CD14-positive monocyte (primary cell): ENCODE data around the gene MXRA5. TPM values are rescaled to one million over a fixed set of nuclear protein-coding genes. Genes with fewer than 3 reads are reported as not detected.

Experiments
- DNase-seq, 3 donors: peaks; one replicate each; pipeline ENCODE4 v3.0.0-alpha.2; 2011 to 2022
- H2AFZ ChIP-seq: 2 replicates; pipeline ENCODE4 v1.6.0; 2012; ENCODE audit warnings: mild to moderate bottlenecking, low read depth, low read length, inconsistent platforms; ENCODE audit not compliant: insufficient read depth, poor library complexity, severe bottlenecking
- H3K27ac ChIP-seq, 2 donors: 1 replicate in 1 of 2; 2 replicates in 1 of 2; pipeline ENCODE4 v1.5.1; 2012 to 2013; ENCODE audit warnings: low read length in 2 of 2, control low read depth in 1 of 2, inconsistent platforms in 1 of 2, low read depth in 1 of 2, mild to moderate bottlenecking in 1 of 2
- H3K27me3 ChIP-seq, 2 donors: one replicate each; pipeline versions ENCODE4 v1.6.0 to v1.6.1; 2011 to 2013; ENCODE audit warnings: low read length in 2 of 2; ENCODE audit not compliant: control insufficient read depth in 2 of 2, insufficient read depth in 2 of 2
- H3K36me3 ChIP-seq, 2 donors: replicated peaks in 1 of 2; 1 replicate in 1 of 2; 2 replicates in 1 of 2; pipeline versions ENCODE4 v1.5.1 to v1.6.1; 2012 to 2013; ENCODE audit warnings: low read length in 2 of 2, control low read depth in 1 of 2, inconsistent platforms in 1 of 2, mild to moderate bottlenecking in 1 of 2; ENCODE audit not compliant: insufficient read depth in 2 of 2, control insufficient read depth in 1 of 2
- H3K4me1 ChIP-seq, 2 donors: 1 replicate in 1 of 2; 2 replicates in 1 of 2; pipeline versions ENCODE4 v1.5.1 to v1.6.1; 2012 to 2013; ENCODE audit warnings: low read length in 2 of 2, control low read depth in 1 of 2, inconsistent platforms in 1 of 2, mild to moderate bottlenecking in 1 of 2, moderate library complexity in 1 of 2; ENCODE audit not compliant: insufficient read depth in 2 of 2, control insufficient read depth in 1 of 2
- H3K4me2 ChIP-seq: replicated peaks from 2 replicates; pipeline ENCODE3; 2012; ENCODE audit warnings: low read length, moderate library complexity, mild to moderate bottlenecking; ENCODE audit not compliant: poor library complexity, severe bottlenecking; ENCODE audit errors: extremely low read depth
- H3K4me3 ChIP-seq, 3 experiments: fragments of 200-600 bp in 1 of 3; sonication (generic) in 1 of 3; replicated peaks in 1 of 3; 1 replicate in 2 of 3; 2 replicates in 1 of 3; pipeline ENCODE4 v1.5.1; 2011 to 2013; ENCODE audit warnings: low read length in 3 of 3, mild to moderate bottlenecking in 3 of 3, control low read depth in 2 of 3, low read depth in 2 of 3, inconsistent platforms in 1 of 3, moderate library complexity in 1 of 3
- H3K79me2 ChIP-seq: 2 replicates; pipeline ENCODE4 v1.6.0; 2012; ENCODE audit warnings: mild to moderate bottlenecking, control low read depth, inconsistent platforms, low read length, moderate library complexity; ENCODE audit not compliant: insufficient read depth
- H3K9ac ChIP-seq: 2 replicates; pipeline ENCODE4 v1.6.0; 2017; ENCODE audit warnings: low read length, mild to moderate bottlenecking; ENCODE audit not compliant: insufficient read depth, poor library complexity, severe bottlenecking
- H3K9me3 ChIP-seq, 2 donors: replicated peaks in 1 of 2; 1 replicate in 1 of 2; 2 replicates in 1 of 2; pipeline versions ENCODE4 v1.5.1 to v1.6.1; 2012 to 2013; ENCODE audit warnings: low read length in 2 of 2, control low read depth in 1 of 2; ENCODE audit not compliant: control insufficient read depth in 1 of 2, insufficient read depth in 1 of 2
- H4K20me1 ChIP-seq: 2 replicates; pipeline ENCODE4 v1.6.0; 2012; ENCODE audit warnings: mild to moderate bottlenecking, low read length, control low read depth, moderate library complexity; ENCODE audit not compliant: insufficient read depth
- H3K27ac Mint-ChIP-seq, 7 donors: one replicate each; pipeline ENCODE4 v1.8.0; 2020; ENCODE audit warnings: mild to moderate bottlenecking in 7 of 7, mixed read lengths in 7 of 7, moderate library complexity in 6 of 7, inconsistent platforms in 2 of 7
- H3K27me3 Mint-ChIP-seq, 3 donors: one replicate each; pipeline ENCODE4 v1.8.0; 2021 to 2022; ENCODE audit warnings: low read depth in 3 of 3, mild to moderate bottlenecking in 3 of 3, mixed read lengths in 3 of 3, moderate library complexity in 3 of 3, inconsistent platforms in 1 of 3
- H3K36me3 Mint-ChIP-seq, 2 donors: one replicate each; pipeline ENCODE4 v1.8.0; 2020; ENCODE audit warnings: mixed read lengths in 2 of 2, inconsistent platforms in 1 of 2, mild to moderate bottlenecking in 1 of 2
- H3K4me1 Mint-ChIP-seq: one replicate; pipeline ENCODE4 v1.8.0; 2020; ENCODE audit warnings: mild to moderate bottlenecking, mixed read lengths
- H3K4me3 Mint-ChIP-seq, 2 donors: one replicate each; pipeline ENCODE4 v1.8.0; 2020; ENCODE audit warnings: mild to moderate bottlenecking in 2 of 2, mixed read lengths in 2 of 2, moderate library complexity in 1 of 2
- H3K9me3 Mint-ChIP-seq, 7 donors: one replicate each; pipeline ENCODE4 v1.8.0; 2020 to 2022; ENCODE audit warnings: mixed read lengths in 7 of 7, mild to moderate bottlenecking in 6 of 7, moderate library complexity in 6 of 7, inconsistent platforms in 2 of 7
- WGBS: methylation state at CpG from one replicate; pipeline ENCODE4 v1.1.5; 2013; ENCODE audit warnings: missing lambda C conversion rate; ENCODE audit not compliant: insufficient coverage; 5-methylcytosine and 5-hydroxymethylcytosine counted together
- intact Hi-C, 2 donors: fragments of 100-400 bp; cut with micrococcal nuclease; formaldehyde crosslinking; loops; one replicate each; pipeline versions ENCODE4 v1.15.0 to v1.15.1; 2023
- polyA plus RNA-seq, 3 donors: library from polyadenylated mRNA; depleted of rRNA in 1 of 3; unstranded in 2 of 3; stranded (reverse) in 1 of 3; fragments of 300-500 nt in 2 of 3; fragments of >200 nt in 1 of 3; fragmentation: Illumina TruSeq in 2 of 3; gene quantifications; 1 replicate in 2 of 3; 2 replicates in 1 of 3; pipeline ENCODE4 v1.2.3, GENCODE V29; 2012 to 2021
- TF ChIP-seq, protein P1 (sequence below): fragments of 200-600 bp; IDR thresholded peaks from one replicate; pipeline ENCODE4 v1.8.0; 2022; ENCODE audit warnings: antibody characterized with exemption, mild to moderate bottlenecking

Gene MXRA5
- polyA plus RNA-seq, 3 donors, result not detected

DNA sequence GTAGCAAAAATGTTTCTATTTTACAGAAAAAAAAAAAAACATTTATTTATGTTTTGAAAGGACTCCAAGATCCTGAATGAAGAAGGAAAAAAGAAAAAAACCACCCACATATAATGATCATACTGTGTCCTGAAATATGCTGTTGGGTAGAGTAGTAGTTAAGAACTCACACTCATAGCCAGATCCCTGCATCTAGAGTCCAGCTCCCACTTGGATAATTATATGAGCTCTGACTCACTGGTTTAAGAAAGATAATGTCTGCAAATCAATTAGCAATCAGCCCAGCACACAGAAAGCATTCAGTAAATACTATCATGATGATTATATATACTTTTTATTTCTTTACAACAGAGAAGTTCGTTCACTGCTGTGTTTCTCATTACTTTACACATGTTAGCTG lies 46.7 kb upstream of the MXRA5 start:
- WGBS, result no CpG with 5 or more reads among the region's 1 CpG

DNA sequence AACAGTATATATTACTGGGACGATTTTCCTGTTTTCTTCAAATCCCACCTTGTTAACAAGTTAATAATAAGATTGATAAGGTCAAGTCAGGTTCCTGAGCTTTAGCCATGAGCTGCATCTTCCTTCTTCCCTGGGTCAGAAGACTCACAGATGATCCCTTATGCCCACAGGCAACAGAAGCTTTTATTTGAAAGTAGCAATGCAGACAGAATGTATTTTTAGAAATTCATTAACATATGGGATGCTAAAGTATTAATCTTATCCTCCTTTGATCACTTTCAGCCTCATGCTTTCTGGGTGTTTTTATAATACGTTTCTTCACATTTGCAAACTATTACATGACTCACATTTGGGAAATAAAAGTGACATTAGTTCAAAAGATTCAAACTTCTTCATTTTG lies 42.0 kb upstream of the MXRA5 start:
- no peaks in the 10 kb centered on the region for H3K27me3 ChIP-seq
- peaks cover 0 to 3% (median 0%) of the 10 kb centered on the region in 7 donors for H3K9me3 Mint-ChIP-seq
- H3K4me3 Mint-ChIP-seq, result no peak overlapping the region
- H3K4me2 ChIP-seq, result no peak overlapping the region
- no peaks in the 10 kb centered on the region for H3K36me3 ChIP-seq
- intact Hi-C loops, result no loop called here
- no peak overlapping the region for H3K27ac ChIP-seq
- DNase-seq, result no peak
- H3K4me1 ChIP-seq, result no peaks in the 10 kb centered on the region
- H3K27me3 Mint-ChIP-seq, result no peaks in the 10 kb centered on the region
- no peaks in the 10 kb centered on the region for H4K20me1 ChIP-seq
- no peak overlapping the region for H3K4me3 ChIP-seq
- TF ChIP-seq, protein P1, sequence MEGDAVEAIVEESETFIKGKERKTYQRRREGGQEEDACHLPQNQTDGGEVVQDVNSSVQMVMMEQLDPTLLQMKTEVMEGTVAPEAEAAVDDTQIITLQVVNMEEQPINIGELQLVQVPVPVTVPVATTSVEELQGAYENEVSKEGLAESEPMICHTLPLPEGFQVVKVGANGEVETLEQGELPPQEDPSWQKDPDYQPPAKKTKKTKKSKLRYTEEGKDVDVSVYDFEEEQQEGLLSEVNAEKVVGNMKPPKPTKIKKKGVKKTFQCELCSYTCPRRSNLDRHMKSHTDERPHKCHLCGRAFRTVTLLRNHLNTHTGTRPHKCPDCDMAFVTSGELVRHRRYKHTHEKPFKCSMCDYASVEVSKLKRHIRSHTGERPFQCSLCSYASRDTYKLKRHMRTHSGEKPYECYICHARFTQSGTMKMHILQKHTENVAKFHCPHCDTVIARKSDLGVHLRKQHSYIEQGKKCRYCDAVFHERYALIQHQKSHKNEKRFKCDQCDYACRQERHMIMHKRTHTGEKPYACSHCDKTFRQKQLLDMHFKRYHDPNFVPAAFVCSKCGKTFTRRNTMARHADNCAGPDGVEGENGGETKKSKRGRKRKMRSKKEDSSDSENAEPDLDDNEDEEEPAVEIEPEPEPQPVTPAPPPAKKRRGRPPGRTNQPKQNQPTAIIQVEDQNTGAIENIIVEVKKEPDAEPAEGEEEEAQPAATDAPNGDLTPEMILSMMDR, result no peak
- H3K4me1 Mint-ChIP-seq, result no peaks in the 10 kb centered on the region
- no peak overlapping the region for H2AFZ ChIP-seq
- H3K79me2 ChIP-seq, result no peaks in the 10 kb centered on the region
- no peaks in the 10 kb centered on the region for H3K36me3 Mint-ChIP-seq
- WGBS, result no CpG with 5 or more reads among the region's 2 CpGs
- no peaks in the 10 kb centered on the region for H3K9me3 ChIP-seq
- no peak overlapping the region for H3K9ac ChIP-seq
- no peak overlapping the region for H3K27ac Mint-ChIP-seq

More for the DNA sequence above, 46.7 kb upstream of the MXRA5 start:
- Histone ChIP-seq H3K9ac (no peak overlapping the region), H3K27ac (no peak overlapping the region), H3K79me2 (no peaks in the 10 kb centered on the region), H2AFZ (no peak overlapping the region), H4K20me1 (no peaks in the 10 kb centered on the region), H3K27me3 (no peaks in the 10 kb centered on the region), H3K36me3 (no peaks in the 10 kb centered on the region), H3K4me3 (no peak overlapping the region), H3K4me1 (no peaks in the 10 kb centered on the region), H3K9me3 (no peaks in the 10 kb centered on the region), H3K4me2 (no peak overlapping the region)
- no peak overlapping the region for H3K4me3 Mint-ChIP-seq
- no peak overlapping the region for H3K27ac Mint-ChIP-seq
- no peaks in the 10 kb centered on the region for H3K4me1 Mint-ChIP-seq
- TF ChIP-seq, protein P1, result no peak
- H3K27me3 Mint-ChIP-seq, result peaks cover 0 to 2% (median 0%) of the 10 kb centered on the region in 3 donors
- no peaks in the 10 kb centered on the region for H3K36me3 Mint-ChIP-seq
- intact Hi-C loops, result no loop called here
- no peak for DNase-seq
- peaks cover 0 to 4% (median 2%) of the 10 kb centered on the region in 7 donors for H3K9me3 Mint-ChIP-seq
